Endodermal cell (in vitro differentiated cells): ENCODE data around the gene RCAN2. TPM values are rescaled to one million over a fixed set of nuclear protein-coding genes. Genes with fewer than 3 reads are reported as not detected.

Source experiments
- DNase-seq: peaks from one replicate; pipeline ENCODE4 v3.0.0-alpha.2; 2017
- H3K27ac ChIP-seq: 2 replicates; pipeline ENCODE4 v1.5.1; 2013; ENCODE audit warnings: mild to moderate bottlenecking, low read depth, low read length, moderate library complexity
- H3K27me3 ChIP-seq: 2 replicates; pipeline ENCODE4 v1.6.1; 2013; ENCODE audit warnings: mild to moderate bottlenecking, low read length, moderate library complexity; ENCODE audit not compliant: insufficient read depth, control insufficient read depth, poor library complexity, severe bottlenecking
- H3K36me3 ChIP-seq: 2 replicates; pipeline ENCODE4 v1.7.0; 2013; ENCODE audit warnings: mild to moderate bottlenecking, low read length, moderate library complexity; ENCODE audit not compliant: control insufficient read depth, insufficient read depth
- H3K4me1 ChIP-seq: one replicate; pipeline ENCODE4 v1.7.0; 2013; ENCODE audit warnings: low read length; ENCODE audit not compliant: control insufficient read depth, insufficient read depth
- H3K4me3 ChIP-seq: 2 replicates; pipeline ENCODE4 v1.5.1; 2013; ENCODE audit warnings: mild to moderate bottlenecking, low read length, moderate library complexity
- H3K9ac ChIP-seq: 2 replicates; pipeline ENCODE4 v1.6.1; 2013; ENCODE audit warnings: mild to moderate bottlenecking, low read length, moderate library complexity; ENCODE audit not compliant: poor library complexity, severe bottlenecking; ENCODE audit errors: extremely low read depth
- H3K9me3 ChIP-seq: 2 replicates; pipeline ENCODE4 v1.6.1; 2013; ENCODE audit warnings: mild to moderate bottlenecking, low read length, moderate library complexity; ENCODE audit not compliant: control insufficient read depth
- H3K27ac Mint-ChIP-seq: 2 replicates; pipeline ENCODE4 v1.8.0; 2020; ENCODE audit warnings: mixed read lengths
- H3K27me3 Mint-ChIP-seq: 2 replicates; pipeline ENCODE4 v1.8.0; 2021; ENCODE audit warnings: mild to moderate bottlenecking, mixed read lengths; ENCODE audit not compliant: insufficient read depth
- H3K36me3 Mint-ChIP-seq: 2 replicates; pipeline ENCODE4 v1.8.0; 2020; ENCODE audit warnings: low read depth, mixed read lengths
- H3K4me1 Mint-ChIP-seq: 2 replicates; pipeline ENCODE4 v1.8.0; 2020; ENCODE audit warnings: mixed read lengths
- H3K4me3 Mint-ChIP-seq: 2 replicates; pipeline ENCODE4 v1.8.0; 2020; ENCODE audit warnings: mild to moderate bottlenecking, moderate library complexity, mixed read lengths
- H3K9me3 Mint-ChIP-seq: 2 replicates; pipeline ENCODE4 v1.8.0; 2020; ENCODE audit warnings: mild to moderate bottlenecking, mixed read lengths
- CTCF ChIP-seq: fragments of 200-600 bp; sonication (generic); conservative IDR thresholded peaks from 2 replicates; pipeline ENCODE4 v1.5.0; 2021; ENCODE audit warnings: antibody characterized with exemption, mild to moderate bottlenecking
- WGBS, 2 experiments: methylation state at CpG; one replicate each; pipeline versions ENCODE4 v1.1.5 to v1.1.7; 2013; ENCODE audit warnings: missing lambda C conversion rate in 2 of 2, mixed read lengths in 1 of 2; ENCODE audit not compliant: insufficient coverage in 1 of 2, insufficient read length in 1 of 2; 5-methylcytosine and 5-hydroxymethylcytosine counted together
- total RNA-seq, 2 donors: library from RNA; stranded (reverse); fragmentation: NEBNext Ultra II Directional in 1 of 2; extraction: Animal tissue kit (Norgen Biotek cat#: 25700) in 1 of 2; gene quantifications; 2 replicates in 1 of 2; 3 replicates in 1 of 2; pipeline ENCODE4 v1.2.1, GENCODE V29; 2021

The RCAN2 gene
- total RNA-seq, 2 donors from 2014 or later, result 15.7 to 16.7 TPM

DNA sequence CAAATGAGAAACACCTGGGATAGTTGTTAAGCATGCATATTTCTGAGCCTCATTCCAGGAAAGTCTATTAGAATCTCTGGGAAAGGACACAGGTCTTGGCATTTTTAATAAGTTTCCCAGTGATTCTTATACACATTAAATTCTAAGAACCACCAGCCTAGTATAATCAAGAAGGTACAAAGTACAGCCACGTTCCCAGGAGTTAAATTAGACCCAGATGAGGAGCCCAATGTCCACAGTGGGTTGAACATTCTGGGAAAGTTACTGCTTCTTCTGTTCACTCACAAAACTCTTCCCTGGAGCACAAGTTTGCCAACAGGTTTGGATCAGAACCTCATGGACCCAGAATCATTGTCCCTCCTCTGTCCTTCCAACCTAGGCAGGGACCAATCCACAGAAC is 90.4 kb downstream of the RCAN2 start:
- 89 to 100% methylated on average over 1 of the region's 1 CpG for WGBS, 2 experiments
- Mint-ChIP-seq H3K4me1 (no peaks in the 10 kb centered on the region), H3K27me3 (no peaks in the 10 kb centered on the region), H3K4me3 (no peak overlapping the region), H3K36me3 (peaks cover 6% of the 10 kb centered on the region), H3K9me3 (no peaks in the 10 kb centered on the region), H3K27ac (peak overlapping the region; percentile 26)
- no peak overlapping the region for H3K9ac ChIP-seq
- H3K4me1 ChIP-seq, result no peaks in the 10 kb centered on the region
- H3K27ac ChIP-seq, result no peak overlapping the region
- no peaks in the 10 kb centered on the region for H3K27me3 ChIP-seq
- no peak overlapping the region for H3K4me3 ChIP-seq
- DNase-seq, result no peak
- TF ChIP-seq CTCF, result no peak
- no peaks in the 10 kb centered on the region for H3K9me3 ChIP-seq
- no peaks in the 10 kb centered on the region for H3K36me3 ChIP-seq

GRCh38 chr6:46395530-46395929 is 95.7 kb downstream of the RCAN2 start:
- 89 to 93% methylated on average over 4 of the region's 4 CpGs for WGBS, 2 experiments
- H3K4me3 ChIP-seq, result no peak overlapping the region
- TF ChIP-seq CTCF, result no peak
- H3K4me3 Mint-ChIP-seq, result no peak overlapping the region
- no peak overlapping the region for H3K9ac ChIP-seq
- H3K27me3 ChIP-seq, result no peaks in the 10 kb centered on the region
- no peaks in the 10 kb centered on the region for H3K9me3 ChIP-seq
- no peaks in the 10 kb centered on the region for H3K27me3 Mint-ChIP-seq
- H3K36me3 ChIP-seq, result no peaks in the 10 kb centered on the region
- no peaks in the 10 kb centered on the region for H3K9me3 Mint-ChIP-seq
- H3K36me3 Mint-ChIP-seq, result no peaks in the 10 kb centered on the region
- peaks cover 1% of the 10 kb centered on the region for H3K4me1 Mint-ChIP-seq
- DNase-seq, result no peak
- no peak overlapping the region for H3K27ac ChIP-seq
- H3K4me1 ChIP-seq, result no peaks in the 10 kb centered on the region
- no peak overlapping the region for H3K27ac Mint-ChIP-seq

DNA sequence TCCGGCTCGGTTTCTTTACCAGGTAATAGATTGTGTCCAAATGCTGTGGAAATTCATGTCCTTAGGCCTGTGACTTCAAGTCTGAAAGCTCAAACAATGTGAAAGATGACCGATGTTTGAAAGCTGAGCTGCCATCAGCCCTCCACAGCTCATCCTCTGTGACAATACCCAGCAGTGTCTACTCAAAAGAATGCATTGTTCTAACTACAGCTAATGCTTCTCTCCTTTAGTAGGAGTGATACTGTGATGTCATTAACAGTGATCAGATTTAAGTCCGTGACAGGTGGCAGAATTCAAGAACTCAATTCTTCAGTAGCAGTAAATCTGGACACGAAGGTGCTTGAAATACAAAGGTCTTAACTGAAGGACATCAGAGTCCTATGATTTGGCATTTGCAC is 97.3 kb downstream of the RCAN2 start:
- no peak for DNase-seq
- Mint-ChIP-seq H3K4me1 (peaks cover 1% of the 10 kb centered on the region), H3K36me3 (no peaks in the 10 kb centered on the region), H3K27ac (no peak overlapping the region), H3K27me3 (no peaks in the 10 kb centered on the region), H3K9me3 (no peaks in the 10 kb centered on the region), H3K4me3 (no peak overlapping the region)
- Histone ChIP-seq H3K4me3 (no peak overlapping the region), H3K27ac (no peak overlapping the region), H3K9me3 (no peaks in the 10 kb centered on the region), H3K4me1 (no peaks in the 10 kb centered on the region), H3K9ac (no peak overlapping the region), H3K36me3 (no peaks in the 10 kb centered on the region), H3K27me3 (no peaks in the 10 kb centered on the region)
- WGBS, 2 experiments, result 89 to 96% methylated on average over 5 of the region's 5 CpGs
- TF ChIP-seq CTCF, result no peak
